ENCODE results near the gene CMTM4.
A peak's percentile ranks its signal among the peaks of the same experiment; 100 is the strongest.
"Not testable (repeated sequence)": the region's sequence is repeated elsewhere in the genome, so short reads cannot be mapped to it uniquely, and the experiment has no call there.

The CMTM4 gene

DNA sequence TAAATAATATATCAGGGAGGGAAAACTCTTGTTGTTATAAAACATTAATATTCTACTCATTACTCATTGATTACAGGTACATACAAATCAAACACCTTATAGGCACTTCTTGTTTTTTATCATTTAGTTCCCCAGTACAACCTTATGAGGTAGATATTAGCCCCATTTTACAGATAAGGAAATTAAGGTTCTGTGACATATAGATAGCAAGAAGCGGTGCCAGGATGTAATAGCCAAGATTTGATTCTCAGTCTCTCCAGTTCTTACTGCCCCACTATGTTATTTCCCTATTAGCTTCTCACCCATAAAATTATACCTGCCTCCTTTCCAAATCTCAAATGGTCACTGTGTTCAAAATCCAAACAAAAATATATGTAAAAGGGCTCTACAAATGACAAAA lies 55.2 kb downstream of the CMTM4 start:
- no peak for DNase-seq (ENCODE audit: low read depth)

DNA sequence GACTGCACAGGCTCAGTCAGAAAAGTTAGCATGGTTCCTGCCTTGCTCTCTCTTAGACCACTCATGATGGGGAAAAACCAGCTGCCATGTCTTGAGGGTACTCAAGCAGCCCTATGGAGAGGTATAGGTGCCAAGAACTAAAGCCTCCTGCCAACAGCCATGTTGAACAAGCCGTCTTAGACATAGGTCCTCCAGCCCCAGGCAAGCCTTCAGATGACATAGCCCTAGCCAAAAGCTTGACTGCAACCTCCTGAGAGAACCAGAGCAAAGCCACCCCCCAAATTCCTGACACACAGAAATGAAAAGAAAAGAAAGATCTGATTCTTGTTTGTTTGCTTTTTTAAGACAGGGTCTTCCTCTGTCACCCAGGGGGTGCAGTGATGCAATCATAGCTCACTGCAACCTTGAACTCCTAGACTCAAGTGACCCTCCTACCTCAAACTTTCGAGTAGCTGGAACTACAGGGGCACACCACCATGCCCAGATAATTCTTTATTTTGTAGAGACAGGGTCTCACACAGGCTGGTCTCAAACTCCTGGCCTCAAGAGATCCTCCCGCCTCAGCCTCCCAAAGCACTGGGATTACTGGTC lies 55.7 kb downstream of the CMTM4 start:
- DNase-seq (ENCODE audit: low read depth): no peak

- no peak for DNase-seq (ENCODE audit: low read depth)
Measured at GRCh38 chr16:66639091-66639885, 57.3 kb downstream of the CMTM4 start.

DNA sequence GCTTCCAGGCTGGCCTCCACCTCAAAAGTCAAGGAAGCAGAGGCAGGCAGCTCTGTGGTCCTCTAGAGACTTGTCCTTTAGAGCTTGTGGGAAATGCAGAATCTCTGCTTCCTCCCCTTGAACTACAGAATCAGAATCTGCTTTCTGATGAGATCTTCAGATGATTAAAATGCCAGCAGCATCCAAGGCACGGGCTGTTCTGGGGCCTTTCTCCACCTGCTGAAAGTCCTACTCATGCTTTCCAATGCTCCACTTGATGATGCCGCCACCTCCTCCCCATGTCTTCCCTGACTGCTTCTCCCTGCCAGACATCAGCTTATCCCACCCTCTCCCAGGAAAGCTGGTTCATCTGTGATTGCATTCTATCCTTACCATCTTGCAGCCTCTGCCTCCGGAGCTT lies 58.7 kb downstream of the CMTM4 start:
- no peak for DNase-seq (ENCODE audit: low read depth)

- DNase-seq (ENCODE audit: low read depth): no peak
Measured at GRCh38 chr16:66636199-66636598, 60.3 kb downstream of the CMTM4 start.

GRCh38 chr16:66635406-66635805 lies 61.1 kb downstream of the CMTM4 start:
- DNase-seq (ENCODE audit: low read depth): no peak

DNA sequence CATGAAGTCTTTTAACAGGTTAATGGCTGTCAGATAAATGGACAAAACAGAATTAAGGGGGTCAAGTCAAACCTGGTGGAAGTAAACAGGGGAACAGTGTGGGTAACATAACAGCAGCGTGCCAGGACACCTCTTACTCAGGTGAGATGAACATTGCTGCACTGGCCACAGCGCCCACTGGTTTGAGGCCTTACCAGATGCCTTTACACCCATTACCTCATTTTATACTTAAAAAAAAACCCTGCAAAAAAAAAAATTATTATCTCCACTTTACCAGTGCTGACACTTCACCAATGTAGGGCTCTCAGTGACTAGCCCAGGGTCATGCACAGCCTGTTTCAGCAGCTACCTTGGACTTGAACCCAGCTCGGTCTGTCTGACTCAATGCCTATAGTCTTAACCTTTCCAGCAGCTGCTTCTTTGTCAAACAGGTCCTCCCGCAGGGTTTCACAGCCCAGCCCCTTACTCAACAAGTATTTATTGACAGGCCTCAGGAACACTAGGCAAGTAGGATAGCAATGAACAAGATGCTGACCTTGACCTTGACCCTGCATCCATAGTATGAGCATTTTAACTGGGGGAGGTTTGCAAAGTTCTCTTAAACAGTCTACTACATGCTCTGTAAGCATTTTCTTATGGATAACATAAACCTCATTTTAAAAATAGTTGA lies 61.9 kb downstream of the CMTM4 start:
- DNase-seq (ENCODE audit: low read depth): no peak

GRCh38 chr16:66631558-66631957 lies 65.0 kb downstream of the CMTM4 start:
- not testable (repeated sequence) for DNase-seq (ENCODE audit: low read depth)

- DNase-seq (ENCODE audit: low read depth): not testable (repeated sequence)
Measured at GRCh38 chr16:66630561-66631260, 65.8 kb downstream of the CMTM4 start.

GRCh38 chr16:66629856-66630255 lies 66.7 kb downstream of the CMTM4 start:
- no peak for DNase-seq (ENCODE audit: low read depth)

DNA sequence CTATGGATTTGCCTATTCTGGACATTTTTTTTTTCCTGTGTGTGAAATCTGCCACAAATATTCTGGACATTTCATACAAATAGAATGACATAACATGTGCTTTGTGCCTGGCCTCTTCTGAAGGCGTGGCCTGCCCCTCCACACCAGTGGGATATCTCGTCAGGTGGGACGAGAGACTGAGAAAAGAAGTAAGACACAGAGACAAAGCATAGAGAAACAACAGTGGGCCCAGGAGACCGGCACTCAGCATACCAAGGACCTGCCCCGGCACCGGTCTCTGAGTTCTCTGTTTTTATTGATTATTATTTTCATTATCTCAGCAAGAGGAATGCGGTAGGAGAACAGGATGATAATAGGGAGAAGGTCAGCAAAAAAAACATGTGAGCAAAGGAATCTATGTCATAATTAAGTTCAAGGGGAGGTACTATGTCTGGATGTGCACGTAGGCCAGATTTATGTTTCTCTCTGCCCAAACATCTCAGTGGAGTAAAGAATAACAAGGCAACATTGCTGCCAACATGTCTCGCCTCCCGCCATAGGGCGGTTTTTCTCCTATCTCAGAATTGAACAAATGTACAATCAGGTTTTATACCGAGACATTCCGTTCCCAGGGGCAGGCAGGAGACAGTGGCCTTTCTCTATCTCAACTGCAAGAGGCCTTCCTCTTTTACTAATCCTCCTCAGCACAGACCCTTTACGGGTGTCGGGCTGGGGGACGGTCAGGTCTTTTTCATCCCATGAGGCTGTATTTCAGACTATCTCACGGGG lies 68.7 kb downstream of the CMTM4 start:
- DNase-seq (ENCODE audit: low read depth): not testable (repeated sequence)

GRCh38 chr16:66623755-66624154 lies 72.8 kb downstream of the CMTM4 start:
- DNase-seq (ENCODE audit: low read depth): no peak

- no peak for DNase-seq (ENCODE audit: low read depth)
Measured at GRCh38 chr16:66622863-66623262, 73.7 kb downstream of the CMTM4 start.

GRCh38 chr16:66621973-66622372 lies 74.6 kb downstream of the CMTM4 start:
- peak; percentile 55 for DNase-seq (ENCODE audit: low read depth)

GRCh38 chr16:66620429-66620795 lies 76.1 kb downstream of the CMTM4 start:
- no peak for DNase-seq (ENCODE audit: low read depth)

DNA sequence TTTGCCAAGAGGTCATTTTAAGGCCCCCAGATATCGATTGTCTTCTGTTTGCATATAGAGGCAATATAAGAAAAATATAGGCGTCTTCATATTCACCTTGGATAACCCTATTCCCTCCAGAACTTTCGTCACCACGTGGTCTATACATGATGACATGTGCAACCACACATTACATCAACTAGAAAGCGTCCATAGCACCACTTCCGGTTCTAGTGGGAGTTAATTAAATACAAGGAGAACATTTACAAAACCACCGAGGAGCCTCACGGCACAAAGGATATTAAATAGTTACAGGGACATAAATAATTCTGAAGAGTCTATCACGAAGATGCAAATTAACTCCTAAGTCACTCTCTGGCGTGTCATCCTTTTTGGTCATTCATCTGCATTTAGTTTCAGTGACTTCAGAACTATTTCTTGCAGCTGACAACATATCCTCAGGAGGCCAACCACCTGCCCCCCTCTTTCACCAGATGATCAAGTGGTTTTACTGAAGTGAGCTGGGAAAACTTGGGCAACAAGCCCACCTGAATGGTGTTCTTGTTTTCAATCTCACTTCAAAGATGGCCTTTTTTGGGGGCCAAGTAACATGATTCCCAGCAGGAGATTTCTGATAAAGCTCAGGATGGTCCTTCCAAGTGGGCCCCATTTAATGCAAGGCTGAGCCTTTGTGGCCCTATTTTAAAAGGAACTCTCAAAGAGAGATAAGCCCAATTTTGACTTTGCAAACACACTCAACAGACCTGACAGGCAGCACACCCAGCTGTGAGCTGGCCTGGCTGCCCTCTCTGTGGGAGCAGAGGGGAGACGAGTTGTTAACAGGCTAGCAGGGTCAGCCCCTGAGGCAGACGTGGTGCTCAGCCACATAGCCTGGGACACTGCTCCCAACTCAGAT lies 76.8 kb downstream of the CMTM4 start:
- DNase-seq (ENCODE audit: low read depth): peak; percentile 53

DNA sequence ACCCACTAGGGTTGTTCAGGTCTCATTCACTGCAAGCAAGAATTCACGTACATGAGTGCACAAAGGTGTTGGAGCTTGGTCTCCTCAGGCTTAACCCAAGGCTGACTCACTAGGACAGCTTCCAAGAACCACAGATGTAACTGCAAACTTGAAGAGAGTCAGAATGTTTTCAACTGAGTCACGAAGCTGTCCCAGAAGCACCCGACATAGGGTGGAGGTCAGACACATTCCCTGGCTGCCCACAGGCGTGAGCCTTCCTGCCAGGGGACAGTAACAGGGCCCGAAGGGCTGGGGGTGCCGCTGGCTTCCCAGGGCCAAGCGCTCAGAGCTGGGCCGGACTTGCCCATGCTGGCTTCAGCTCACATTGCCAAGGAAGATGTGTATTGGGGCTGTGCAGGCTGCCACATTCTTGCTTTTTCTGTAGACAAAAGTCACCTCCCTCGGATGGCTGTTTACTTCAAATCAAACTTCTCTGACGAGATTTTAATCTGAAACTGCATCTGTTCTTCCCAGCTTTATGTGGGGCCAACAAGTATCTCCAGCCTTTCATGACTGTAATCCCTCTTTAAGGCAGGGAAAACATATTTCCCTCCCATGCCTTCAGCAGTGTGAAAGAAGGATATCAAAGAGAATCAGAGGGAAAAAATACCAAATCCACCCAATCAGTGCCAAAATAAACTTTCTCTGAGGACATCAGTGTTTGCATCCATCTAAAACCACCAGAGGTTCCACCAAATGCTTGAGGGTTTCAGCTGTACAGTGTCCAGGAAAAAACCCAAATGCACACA lies 77.8 kb downstream of the CMTM4 start:
- peak; percentile 93 for DNase-seq (ENCODE audit: low read depth)

GRCh38 chr16:66617728-66618127 lies 78.8 kb downstream of the CMTM4 start:
- no peak for DNase-seq (ENCODE audit: low read depth)

DNA sequence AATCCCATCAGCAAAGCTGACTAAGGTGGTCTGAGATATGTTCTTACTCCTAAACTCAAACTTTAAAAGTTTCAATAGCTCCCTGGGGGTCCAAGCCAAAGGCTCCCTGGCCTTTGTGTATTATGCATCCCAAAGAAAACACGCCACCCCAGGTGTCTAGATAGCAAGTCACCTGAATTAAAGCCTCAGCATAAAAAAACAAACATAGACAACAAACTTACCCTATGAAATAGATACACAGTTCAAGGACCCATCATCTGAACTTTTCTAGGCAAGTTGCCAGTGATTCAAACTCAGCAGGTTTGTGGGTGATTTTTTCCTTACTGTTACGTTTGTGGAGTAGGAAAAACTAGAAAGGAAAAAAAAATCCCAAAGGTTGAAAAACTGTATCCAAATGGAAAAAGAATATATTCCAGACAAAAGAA lies 79.5 kb downstream of the CMTM4 start:
- DNase-seq (ENCODE audit: low read depth): no peak

GRCh38 chr16:66616592-66616991 lies 80.0 kb downstream of the CMTM4 start:
- DNase-seq (ENCODE audit: low read depth): no peak
